WERI-Rb-1 (cell line): Measurements from ENCODE around the gene DIDO1.
"Not testable (repeated sequence)": the region's sequence is repeated elsewhere in the genome, so short reads cannot be mapped to it uniquely, and the experiment has no call there.

Experiments used
- DNase-seq: peaks from one replicate; pipeline ENCODE4 v3.0.0-alpha.2; 2020
- H3K27ac ChIP-seq: fragments of 250-450 bp; sonication (Bioruptor Pico); 2 replicates; pipeline ENCODE4 v1.5.1; 2020; ENCODE audit warnings: mild to moderate bottlenecking, moderate library complexity
- H3K27me3 ChIP-seq: fragments of 250-450 bp; sonication (Bioruptor Pico); 2 replicates; pipeline ENCODE4 v1.5.1; 2021; ENCODE audit warnings: mild to moderate bottlenecking, low read depth, moderate library complexity; ENCODE audit not compliant: insufficient read depth, severe bottlenecking
- H3K36me3 ChIP-seq: fragments of 250-450 bp; sonication (Bioruptor Pico); 2 replicates; pipeline ENCODE4 v1.5.1; 2020; ENCODE audit warnings: mild to moderate bottlenecking, moderate library complexity
- H3K4me3 ChIP-seq: 2 replicates; pipeline ENCODE4 v1.5.1; 2011; ENCODE audit warnings: low read depth, mild to moderate bottlenecking, control low read depth, low read length
- H3K9me3 ChIP-seq: fragments of 250-450 bp; sonication (Bioruptor Pico); 2 replicates; pipeline ENCODE4 v1.5.1; 2021; ENCODE audit warnings: mild to moderate bottlenecking, moderate library complexity; ENCODE audit not compliant: severe bottlenecking
- TF ChIP-seq, protein P1 (sequence below): IDR thresholded peaks from 2 replicates; pipeline ENCODE4 v1.5.1; 2011; ENCODE audit warnings: low read depth, mild to moderate bottlenecking, control low read depth, inconsistent platforms, low read length

Gene DIDO1

DNA sequence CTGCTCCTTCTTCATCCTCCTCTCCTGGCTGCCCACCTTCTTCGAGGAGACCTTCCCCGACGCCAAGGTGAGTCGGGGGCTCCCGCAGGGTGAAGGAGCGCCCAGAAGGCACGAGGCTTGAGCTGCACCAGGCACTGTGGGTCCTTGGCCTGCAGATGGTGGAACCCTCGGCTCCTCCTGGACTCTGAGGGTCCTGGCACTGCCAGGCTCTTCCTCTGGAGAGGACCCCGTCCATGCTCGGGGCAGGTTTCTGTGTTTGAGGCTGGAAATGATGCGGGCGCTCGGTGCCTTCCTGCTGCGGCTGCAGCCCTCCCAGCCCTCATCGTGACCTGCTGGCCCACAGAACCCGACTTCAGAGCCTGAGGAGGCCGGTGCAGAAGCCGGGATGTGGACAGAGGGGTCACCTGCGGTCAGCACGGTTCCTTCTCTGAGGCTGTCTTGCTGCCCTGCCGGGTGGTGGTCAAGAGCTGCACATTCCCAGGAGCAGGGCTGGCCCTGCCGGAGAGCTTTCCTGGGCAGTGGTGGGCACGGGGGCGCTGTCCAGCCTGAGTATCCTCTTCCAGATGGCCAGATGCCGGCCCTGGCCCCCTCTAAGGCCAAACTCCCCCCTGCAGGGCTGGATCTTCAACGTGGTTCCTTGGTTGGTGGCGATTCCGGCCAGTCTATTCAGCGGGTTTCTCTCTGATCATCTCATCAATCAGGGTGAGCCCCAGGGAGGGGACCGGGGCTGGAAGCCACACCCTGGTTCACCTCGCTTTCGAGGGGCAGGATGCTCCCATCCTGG, 37.5 kb upstream of the DIDO1 start:
- H3K36me3 ChIP-seq: no peaks in the 10 kb centered on the region
- no peak for DNase-seq
- H3K27me3 ChIP-seq: no peaks in the 10 kb centered on the region
- H3K9me3 ChIP-seq: no peaks in the 10 kb centered on the region
- H3K27ac ChIP-seq: no peak overlapping the region
- no peak overlapping the region for H3K4me3 ChIP-seq
- TF ChIP-seq, protein P1, sequence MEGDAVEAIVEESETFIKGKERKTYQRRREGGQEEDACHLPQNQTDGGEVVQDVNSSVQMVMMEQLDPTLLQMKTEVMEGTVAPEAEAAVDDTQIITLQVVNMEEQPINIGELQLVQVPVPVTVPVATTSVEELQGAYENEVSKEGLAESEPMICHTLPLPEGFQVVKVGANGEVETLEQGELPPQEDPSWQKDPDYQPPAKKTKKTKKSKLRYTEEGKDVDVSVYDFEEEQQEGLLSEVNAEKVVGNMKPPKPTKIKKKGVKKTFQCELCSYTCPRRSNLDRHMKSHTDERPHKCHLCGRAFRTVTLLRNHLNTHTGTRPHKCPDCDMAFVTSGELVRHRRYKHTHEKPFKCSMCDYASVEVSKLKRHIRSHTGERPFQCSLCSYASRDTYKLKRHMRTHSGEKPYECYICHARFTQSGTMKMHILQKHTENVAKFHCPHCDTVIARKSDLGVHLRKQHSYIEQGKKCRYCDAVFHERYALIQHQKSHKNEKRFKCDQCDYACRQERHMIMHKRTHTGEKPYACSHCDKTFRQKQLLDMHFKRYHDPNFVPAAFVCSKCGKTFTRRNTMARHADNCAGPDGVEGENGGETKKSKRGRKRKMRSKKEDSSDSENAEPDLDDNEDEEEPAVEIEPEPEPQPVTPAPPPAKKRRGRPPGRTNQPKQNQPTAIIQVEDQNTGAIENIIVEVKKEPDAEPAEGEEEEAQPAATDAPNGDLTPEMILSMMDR: no peak

DNA sequence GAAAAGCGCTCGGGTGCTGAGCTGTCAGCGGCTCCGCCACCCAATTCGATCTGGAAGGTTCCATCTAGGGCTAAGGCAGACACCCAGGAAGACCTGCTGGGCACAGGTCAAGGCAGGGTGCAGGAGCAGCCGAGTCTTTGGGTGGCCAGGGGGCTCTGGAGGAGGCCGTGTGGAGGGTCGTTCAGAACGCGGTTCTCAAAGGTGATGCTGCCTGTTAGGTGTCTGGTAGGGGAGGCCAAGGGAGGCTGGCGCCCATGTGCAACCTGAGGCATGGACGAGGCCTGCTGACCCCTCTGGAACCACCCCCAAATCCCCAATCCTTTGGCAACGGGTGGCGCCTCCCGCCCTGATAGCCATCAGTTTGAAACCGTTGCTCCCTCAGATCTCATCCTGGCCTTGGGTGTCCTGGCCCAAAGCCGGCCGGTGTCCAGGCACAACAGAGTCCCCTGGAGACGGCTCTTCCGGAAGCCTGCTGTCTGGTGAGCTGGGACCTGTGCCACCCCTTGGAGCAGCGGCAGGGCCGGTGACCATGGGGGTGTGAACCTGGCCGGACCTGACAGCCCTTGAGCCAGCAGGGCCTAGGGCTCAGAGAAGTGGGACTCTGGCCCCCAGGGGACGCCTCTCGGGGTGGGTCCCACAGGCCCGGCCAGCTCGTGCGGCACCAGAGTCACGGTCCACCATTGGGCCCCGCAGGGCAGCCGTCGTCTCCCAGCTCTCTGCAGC, 36.7 kb upstream of the DIDO1 start:
- Histone ChIP-seq H3K27ac (no peak overlapping the region), H3K27me3 (no peaks in the 10 kb centered on the region)
- TF ChIP-seq, protein P1: no peak

DNA sequence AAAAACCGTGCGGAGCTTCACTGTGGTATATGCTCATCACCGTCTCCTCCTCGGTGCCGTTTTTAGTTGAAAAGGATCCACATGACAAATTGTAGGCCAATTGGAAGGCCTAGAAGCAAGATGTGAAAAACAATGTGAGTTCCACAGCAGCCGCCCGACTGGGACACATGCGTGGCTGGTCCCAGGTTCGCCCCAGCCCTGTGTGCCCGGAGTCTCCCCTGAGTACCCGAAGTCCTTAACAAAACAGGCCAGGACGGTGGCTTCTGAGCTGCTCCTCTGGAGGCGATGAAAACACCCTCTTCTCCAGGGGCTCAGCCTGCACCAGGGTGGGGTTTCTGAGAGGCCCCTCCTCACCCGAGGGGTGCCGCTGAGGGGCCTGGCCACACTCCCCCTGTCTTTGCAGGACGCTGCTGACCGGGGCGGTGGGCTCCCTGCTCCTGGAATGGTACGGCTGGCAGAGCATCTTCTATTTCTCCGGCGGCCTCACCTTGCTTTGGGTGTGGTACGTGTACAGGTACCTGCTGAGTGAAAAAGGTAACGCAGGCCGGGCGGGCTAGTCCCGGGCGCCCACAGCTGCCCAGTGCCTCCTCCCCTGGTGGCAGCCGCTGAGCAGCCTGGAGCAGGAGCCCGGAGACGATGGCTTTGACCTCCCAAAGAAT, 36.0 kb upstream of the DIDO1 start:
- DNase-seq: no peak
- no peak overlapping the region for H3K27ac ChIP-seq
- no peaks in the 10 kb centered on the region for H3K27me3 ChIP-seq
- no peak overlapping the region for H3K4me3 ChIP-seq
- H3K9me3 ChIP-seq: no peaks in the 10 kb centered on the region
- H3K36me3 ChIP-seq: no peaks in the 10 kb centered on the region
- TF ChIP-seq, protein P1: no peak

More for the DNA sequence above, 36.7 kb upstream of the DIDO1 start:
- no peaks in the 10 kb centered on the region for H3K9me3 ChIP-seq
- no peak for DNase-seq
- H3K36me3 ChIP-seq: no peaks in the 10 kb centered on the region
- no peak overlapping the region for H3K4me3 ChIP-seq

DNA sequence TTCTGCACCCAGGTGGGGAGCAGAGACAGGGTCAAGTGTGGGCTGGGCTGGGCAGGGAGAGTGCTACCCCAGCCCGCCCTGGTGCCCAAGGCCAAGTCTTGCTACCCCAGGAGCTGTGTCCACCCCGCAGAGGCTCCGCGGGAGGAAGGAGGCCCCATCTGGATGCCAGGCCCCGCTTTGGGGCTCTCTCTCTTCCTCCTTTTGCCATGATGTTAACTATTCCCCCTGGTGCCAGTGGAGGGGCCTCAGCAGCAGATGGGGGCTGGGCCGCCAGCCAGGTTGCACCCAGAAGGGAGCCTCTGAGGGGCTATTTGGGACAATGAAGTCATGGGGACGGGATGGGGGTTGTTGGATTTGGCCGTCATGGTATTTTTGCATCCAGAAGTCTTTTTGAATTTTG, 35.5 kb upstream of the DIDO1 start:
- TF ChIP-seq, protein P1: no peak
- Histone ChIP-seq H3K4me3 (no peak overlapping the region), H3K27ac (no peak overlapping the region), H3K27me3 (no peaks in the 10 kb centered on the region), H3K36me3 (no peaks in the 10 kb centered on the region), H3K9me3 (no peaks in the 10 kb centered on the region)
- DNase-seq: no peak

DNA sequence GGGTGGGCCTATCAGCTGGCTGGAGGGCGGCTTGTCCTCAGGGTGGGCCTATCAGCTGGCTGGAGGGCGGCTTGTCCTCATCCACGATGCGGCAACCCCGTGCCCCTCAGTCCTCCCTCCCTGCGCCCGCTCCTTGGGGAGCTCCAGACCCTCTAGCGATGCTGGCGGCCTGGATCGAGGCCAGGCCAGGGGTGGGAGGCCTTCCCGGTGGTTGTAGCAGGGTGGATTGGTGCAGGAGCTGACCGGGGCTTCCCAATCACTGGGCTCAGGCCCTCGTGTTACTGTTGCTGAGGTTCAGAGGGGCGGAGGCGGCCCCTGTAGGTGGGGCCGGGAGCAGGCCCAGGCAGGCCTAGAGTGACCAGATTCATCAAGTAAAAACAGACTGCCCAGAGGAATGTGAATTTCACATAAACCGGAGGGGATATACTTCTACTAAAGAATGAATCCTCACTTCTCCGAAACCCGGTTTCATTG, 35.0 kb upstream of the DIDO1 start:
- H3K4me3 ChIP-seq: no peak overlapping the region
- TF ChIP-seq, protein P1: no peak
- H3K36me3 ChIP-seq: no peaks in the 10 kb centered on the region
- H3K27me3 ChIP-seq: no peaks in the 10 kb centered on the region
- no peak for DNase-seq
- no peak overlapping the region for H3K27ac ChIP-seq
- no peaks in the 10 kb centered on the region for H3K9me3 ChIP-seq

DNA sequence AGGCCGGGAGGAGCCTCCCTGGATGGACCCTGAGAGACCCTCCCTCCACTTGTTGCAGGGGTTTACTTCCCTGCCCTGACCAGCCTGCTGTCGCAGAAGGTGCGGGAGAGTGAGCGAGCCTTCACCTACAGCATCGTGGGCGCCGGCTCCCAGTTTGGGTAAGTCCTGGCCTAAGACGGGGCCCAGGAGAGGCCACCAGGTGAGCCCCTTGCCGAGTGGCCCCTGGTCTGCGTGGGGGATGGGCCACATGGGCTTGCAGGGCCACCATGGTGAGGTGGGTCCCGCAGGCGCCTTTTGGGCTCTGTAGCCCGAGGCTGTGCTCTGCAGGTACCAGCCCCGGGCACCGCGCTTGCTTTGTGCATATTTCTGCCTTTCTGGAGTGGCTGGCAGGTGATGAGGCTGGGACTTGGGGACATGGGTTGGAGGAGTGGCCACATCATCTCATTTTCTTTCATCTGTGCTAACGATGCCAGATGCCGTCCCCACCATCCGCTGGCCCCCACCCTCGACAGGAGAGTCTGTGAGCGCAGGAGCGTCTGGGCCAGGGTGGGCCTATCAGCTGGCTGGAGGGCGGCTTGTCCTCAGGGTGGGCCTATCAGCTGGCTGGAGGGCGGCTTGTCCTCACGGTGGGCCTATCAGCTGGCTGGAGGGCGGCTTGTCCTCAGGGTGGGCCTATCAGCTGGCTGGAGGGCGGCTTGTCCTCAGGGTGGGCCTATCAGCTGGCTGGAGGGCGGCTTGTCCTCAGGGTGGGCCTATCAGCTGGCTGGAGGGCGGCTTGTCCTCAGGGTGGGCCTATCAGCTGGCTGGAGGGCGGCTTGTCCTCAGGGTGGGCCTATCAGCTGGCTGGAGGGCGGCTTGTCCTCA, 34.4 kb upstream of the DIDO1 start:
- peak; percentile 38 for DNase-seq
- not testable (repeated sequence) for H3K27me3 ChIP-seq, H3K4me3 ChIP-seq, H3K27ac ChIP-seq, H3K9me3 ChIP-seq, H3K36me3 ChIP-seq
